Body of pancreas (tissue), 4 donors: ENCODE results near the gene IKZF3. TPM values are rescaled to one million over a fixed set of nuclear protein-coding genes. Genes with fewer than 3 reads are reported as not detected.
"Not testable (repeated sequence)": the region's sequence is repeated elsewhere in the genome, so short reads cannot be mapped to it uniquely, and the experiment has no call there.

Experiments
- ATAC-seq: fragments of 150-250 bp; one replicate; pipeline ENCODE4 v1.9.1; 2016
- DNase-seq, 4 donors: peaks; one replicate each; pipeline ENCODE4 v3.0.0-alpha.2; 2019
- H3K27ac ChIP-seq, 4 donors: fragments of 200-600 bp; sonication (generic); 1 replicate in 3 of 4; 2 replicates in 1 of 4; pipeline versions ENCODE4 v1.5.1 to v1.6.1; 2016 to 2019; ENCODE audit warnings: mild to moderate bottlenecking in 1 of 4, mixed read lengths in 1 of 4, moderate library complexity in 1 of 4
- H3K27me3 ChIP-seq, 2 donors: fragments of 200-600 bp; sonication (generic); one replicate each; pipeline ENCODE4 v1.6.0; 2016; ENCODE audit warnings: mild to moderate bottlenecking in 1 of 2
- H3K36me3 ChIP-seq, 2 donors: fragments of 200-600 bp; sonication (generic); replicated peaks in 1 of 2; 2 replicates each; pipeline ENCODE4 v1.5.1; 2016; ENCODE audit warnings: low read depth in 2 of 2; ENCODE audit not compliant: insufficient read depth in 1 of 2
- H3K4me1 ChIP-seq: fragments of 200-600 bp; sonication (generic); one replicate; pipeline ENCODE4 v1.6.0; 2016
- H3K4me3 ChIP-seq, 2 donors: fragments of 200-600 bp; sonication (generic); 1 replicate in 1 of 2; 2 replicates in 1 of 2; pipeline ENCODE4 v1.5.1; 2016 to 2019
- H3K9me3 ChIP-seq, 3 donors: fragments of 200-600 bp; sonication (generic); 1 replicate in 2 of 3; 2 replicates in 1 of 3; pipeline ENCODE4 v1.5.1; 2016
- POLR2A ChIP-seq, 3 donors: fragments of 450-650 bp; IDR thresholded peaks; one replicate each; pipeline ENCODE4 v1.6.1; 2016; ENCODE audit warnings: antibody characterized with exemption in 3 of 3, mild to moderate bottlenecking in 2 of 3
- WGBS, 2 donors: methylation state at CpG; one replicate each; pipeline ENCODE4 v1.1.5; 2017; 5-methylcytosine and 5-hydroxymethylcytosine counted together
- intact Hi-C: fragments of 100-400 bp; cut with DNase I; formaldehyde crosslinking; loops from one replicate; pipeline ENCODE4 v1.15.1; 2023
- total RNA-seq, 2 donors: library from RNA; depleted of rRNA; stranded (reverse); fragments of >200 nt; gene quantifications; one replicate each; pipeline ENCODE4 v1.1.0, GENCODE V29; 2016
- TF ChIP-seq, protein P1 (sequence below), 7 experiments: fragments of 450-650 bp in 4 of 7; fragments of 200-600 bp in 3 of 7; sonication (generic) in 3 of 7; IDR thresholded peaks; one replicate each; pipeline ENCODE4 v1.5.1; 2016 to 2019; ENCODE audit warnings: antibody characterized with exemption in 7 of 7

IKZF3 gene
- total RNA-seq, 2 donors from 2014 or later, result 0.78 to 0.99 TPM

DNA sequence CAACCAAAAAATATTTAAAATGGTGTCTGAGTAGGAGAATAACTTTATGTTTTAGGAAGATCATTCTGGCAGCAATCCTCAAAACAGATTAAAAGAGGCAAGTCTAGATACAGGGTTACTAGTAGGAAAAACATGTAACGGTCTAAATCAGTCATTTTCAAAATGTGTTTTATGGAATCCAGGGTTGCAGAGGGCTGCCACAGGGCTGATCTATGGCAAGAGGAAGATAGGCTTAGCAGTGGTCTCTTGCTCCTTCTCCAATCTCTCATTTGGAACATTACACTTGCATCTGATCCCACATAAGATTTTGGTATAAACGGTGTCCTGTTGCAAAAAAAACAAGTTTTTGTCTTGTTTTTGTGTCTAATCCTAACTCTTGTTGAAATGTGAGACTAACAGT, 9.2 kb downstream of the IKZF3 start:
- no peak overlapping the region for H3K4me3 ChIP-seq

DNA sequence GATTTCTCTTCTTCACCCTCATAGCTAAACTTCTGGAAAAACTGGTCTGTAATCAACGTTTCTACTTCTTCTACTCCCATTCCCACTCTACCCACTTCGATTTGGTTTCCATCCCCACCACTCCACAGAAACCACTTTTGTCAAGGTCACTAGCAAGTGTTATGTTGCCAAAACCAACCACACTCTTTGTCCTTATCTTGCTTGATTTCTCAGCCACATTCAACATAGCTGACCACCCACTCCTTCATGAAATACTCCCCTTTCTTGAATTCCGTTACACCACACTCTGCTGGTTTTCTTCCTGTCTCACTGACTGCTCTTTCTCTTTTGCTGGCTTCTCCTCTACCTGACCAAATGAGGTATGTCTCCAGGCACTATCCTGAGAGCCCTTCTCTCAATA, 11.9 kb downstream of the IKZF3 start:
- TF ChIP-seq, protein P1, sequence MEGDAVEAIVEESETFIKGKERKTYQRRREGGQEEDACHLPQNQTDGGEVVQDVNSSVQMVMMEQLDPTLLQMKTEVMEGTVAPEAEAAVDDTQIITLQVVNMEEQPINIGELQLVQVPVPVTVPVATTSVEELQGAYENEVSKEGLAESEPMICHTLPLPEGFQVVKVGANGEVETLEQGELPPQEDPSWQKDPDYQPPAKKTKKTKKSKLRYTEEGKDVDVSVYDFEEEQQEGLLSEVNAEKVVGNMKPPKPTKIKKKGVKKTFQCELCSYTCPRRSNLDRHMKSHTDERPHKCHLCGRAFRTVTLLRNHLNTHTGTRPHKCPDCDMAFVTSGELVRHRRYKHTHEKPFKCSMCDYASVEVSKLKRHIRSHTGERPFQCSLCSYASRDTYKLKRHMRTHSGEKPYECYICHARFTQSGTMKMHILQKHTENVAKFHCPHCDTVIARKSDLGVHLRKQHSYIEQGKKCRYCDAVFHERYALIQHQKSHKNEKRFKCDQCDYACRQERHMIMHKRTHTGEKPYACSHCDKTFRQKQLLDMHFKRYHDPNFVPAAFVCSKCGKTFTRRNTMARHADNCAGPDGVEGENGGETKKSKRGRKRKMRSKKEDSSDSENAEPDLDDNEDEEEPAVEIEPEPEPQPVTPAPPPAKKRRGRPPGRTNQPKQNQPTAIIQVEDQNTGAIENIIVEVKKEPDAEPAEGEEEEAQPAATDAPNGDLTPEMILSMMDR (IDR thresholded peaks at IDR 0.05), result no peak
- no peak for TF ChIP-seq POLR2A (IDR thresholded peaks at IDR 0.05)
- WGBS, 2 donors, result 21 to 29% methylated on average over 3 of the region's 3 CpGs
- no peak for ATAC-seq
- Histone ChIP-seq H3K36me3 (no peaks in the 10 kb centered on the region), H3K27me3 (no peaks in the 10 kb centered on the region), H3K4me3 (no peak overlapping the region), H3K9me3 (no peaks in the 10 kb centered on the region), H3K4me1 (no peaks in the 10 kb centered on the region), H3K27ac (no peak overlapping the region)
- intact Hi-C loops, result no loop called here
- DNase-seq, result no peak

More for the DNA sequence above, 9.2 kb downstream of the IKZF3 start:
- Histone ChIP-seq H3K27me3 (no peaks in the 10 kb centered on the region), H3K36me3 (no peaks in the 10 kb centered on the region), H3K9me3 (no peaks in the 10 kb centered on the region), H3K27ac (no peak overlapping the region), H3K4me1 (no peaks in the 10 kb centered on the region)
- intact Hi-C loops, result no loop called here
- TF ChIP-seq, protein P1 (IDR thresholded peaks at IDR 0.05), result no peak
- no peak for TF ChIP-seq POLR2A (IDR thresholded peaks at IDR 0.05)
- ATAC-seq, result no peak
- no peak for DNase-seq
- whole genome bisulfite sequencing, 2 donors, result 80 to 82% methylated on average over 2 of the region's 2 CpGs

DNA sequence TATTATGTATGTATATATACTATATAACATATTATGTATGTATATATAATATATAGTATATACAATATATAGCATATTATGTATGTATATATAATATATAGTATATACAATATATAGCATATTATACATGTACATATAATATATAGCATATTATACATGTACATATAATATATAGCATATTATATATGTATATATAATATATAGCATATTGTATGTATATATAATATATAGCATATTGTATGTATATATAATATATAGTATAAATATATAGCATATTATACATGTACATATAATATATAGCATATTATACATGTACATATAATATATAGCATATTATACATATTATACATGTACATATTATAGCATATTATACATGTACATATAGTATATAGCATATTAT, 13.9 kb downstream of the IKZF3 start:
- H3K27ac ChIP-seq, ATAC-seq, DNase-seq, H3K4me1 ChIP-seq, H3K4me3 ChIP-seq, H3K36me3 ChIP-seq, H3K27me3 ChIP-seq, H3K9me3 ChIP-seq, intact Hi-C loops: not testable (repeated sequence)

DNA sequence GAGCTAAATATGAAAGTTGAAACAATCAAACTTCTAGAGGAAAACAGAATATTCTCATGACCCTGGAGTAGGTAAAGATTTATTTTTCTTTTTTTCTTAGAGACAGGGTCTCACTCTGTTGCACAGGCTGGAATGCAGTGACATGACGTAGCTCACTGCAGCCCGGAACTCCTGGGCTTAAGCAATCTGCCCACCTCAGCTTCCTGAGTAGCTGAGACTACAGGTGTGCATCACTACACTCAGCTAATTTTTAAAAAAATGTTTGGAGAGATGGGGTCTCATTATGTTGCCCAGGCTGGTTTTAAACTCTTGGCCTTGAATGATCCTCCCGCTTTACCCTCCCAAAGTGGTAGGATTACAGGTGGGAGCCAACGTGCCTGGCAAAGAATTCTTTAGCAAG, 15.5 kb downstream of the IKZF3 start:
- no peaks in the 10 kb centered on the region for H3K9me3 ChIP-seq
- no peak overlapping the region for H3K4me3 ChIP-seq
- intact Hi-C loops, result no loop called here
- ATAC-seq (no peak), DNase-seq (no peak)
- 69 to 80% methylated on average over 4 of the region's 4 CpGs for WGBS, 2 donors
- no peaks in the 10 kb centered on the region for H3K36me3 ChIP-seq
- no peaks in the 10 kb centered on the region for H3K27me3 ChIP-seq
- no peaks in the 10 kb centered on the region for H3K4me1 ChIP-seq
- TF ChIP-seq POLR2A (IDR thresholded peaks at IDR 0.05), result no peak
- TF ChIP-seq, protein P1 (IDR thresholded peaks at IDR 0.05), result no peak
- no peak overlapping the region for H3K27ac ChIP-seq

DNA sequence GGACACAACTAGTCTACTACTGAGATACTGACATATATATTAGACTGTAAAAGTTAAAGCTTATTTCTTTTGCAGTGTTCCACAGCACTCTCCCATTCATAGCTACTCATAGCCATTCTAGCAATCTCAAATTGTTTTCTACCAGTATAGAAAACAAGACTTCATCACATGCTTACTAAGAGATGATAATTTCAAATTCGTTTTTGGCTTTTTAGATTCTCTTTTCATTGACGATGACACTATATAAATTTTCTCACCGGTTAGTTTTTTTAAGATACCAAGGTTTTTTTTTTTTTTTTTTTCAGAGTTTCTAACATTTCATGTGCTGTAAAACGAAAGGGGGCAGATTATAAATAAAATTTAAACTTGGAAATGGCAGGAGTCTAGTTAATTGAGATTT, 17.9 kb downstream of the IKZF3 start:
- no peak overlapping the region for H3K27ac ChIP-seq
- DNase-seq (no peak), ATAC-seq (no peak)
- H3K4me3 ChIP-seq, result no peak overlapping the region
- TF ChIP-seq, protein P1 (IDR thresholded peaks at IDR 0.05), result no peak
- TF ChIP-seq POLR2A (IDR thresholded peaks at IDR 0.05), result no peak
- intact Hi-C loops, result no loop called here
- 59 to 66% methylated on average over 4 of the region's 4 CpGs for WGBS, 2 donors
- H3K27me3 ChIP-seq, result no peaks in the 10 kb centered on the region
- no peaks in the 10 kb centered on the region for H3K9me3 ChIP-seq
- no peaks in the 10 kb centered on the region for H3K36me3 ChIP-seq
- no peaks in the 10 kb centered on the region for H3K4me1 ChIP-seq
